HT-29 (cell line): ENCODE results near the gene PLEKHG4. TPM values are rescaled to one million over a fixed set of nuclear protein-coding genes. Genes with fewer than 3 reads are reported as not detected.

ENCODE experiments used
- DNase-seq: peaks from one replicate; pipeline ENCODE4 v3.0.0-alpha.2; 2015; ENCODE audit warnings: low spot score
- total RNA-seq: library from RNA; depleted of rRNA; stranded (reverse); fragments of >200 nt; shearing (Covaris generic); gene quantifications from 2 replicates; pipeline ENCODE4 v1.2.3, GENCODE V29; 2014

Gene PLEKHG4
- total RNA-seq, 1 experiment from 2014 or later: 71.3 TPM

GRCh38 chr16:67286441-67287235, 7.3 kb downstream of the PLEKHG4 start:
- no peak for DNase-seq

GRCh38 chr16:67287960-67288359, 8.6 kb downstream of the PLEKHG4 start:
- no peak for DNase-seq

GRCh38 chr16:67291461-67291860, 12.1 kb downstream of the PLEKHG4 start:
- no peak for DNase-seq

GRCh38 chr16:67294171-67294757, 14.9 kb downstream of the PLEKHG4 start:
- DNase-seq: no peak

- no peak for DNase-seq
Observed at GRCh38 chr16:67294938-67295361, 15.6 kb downstream of the PLEKHG4 start.

GRCh38 chr16:67296420-67296819, 17.1 kb downstream of the PLEKHG4 start:
- DNase-seq: no peak

- DNase-seq: no peak
Observed at GRCh38 chr16:67298277-67298676, 18.9 kb downstream of the PLEKHG4 start.

- DNase-seq: no peak
Observed at GRCh38 chr16:67299269-67299668, 19.9 kb downstream of the PLEKHG4 start.

- no peak for DNase-seq
Observed at GRCh38 chr16:67301080-67301782, 21.9 kb downstream of the PLEKHG4 start.

GRCh38 chr16:67302076-67302475, 22.7 kb downstream of the PLEKHG4 start:
- DNase-seq: no peak

- DNase-seq: no peak
Observed at GRCh38 chr16:67302970-67303369, 23.6 kb downstream of the PLEKHG4 start.

- no peak for DNase-seq
Observed at GRCh38 chr16:67304020-67304419, 24.7 kb downstream of the PLEKHG4 start.

GRCh38 chr16:67305216-67306071, 26.1 kb downstream of the PLEKHG4 start:
- DNase-seq: no peak

- no peak for DNase-seq
Observed at GRCh38 chr16:67310561-67310960, 31.2 kb downstream of the PLEKHG4 start.

GRCh38 chr16:67311607-67312488, 32.5 kb downstream of the PLEKHG4 start:
- DNase-seq: no peak

GRCh38 chr16:67312719-67313118, 33.4 kb downstream of the PLEKHG4 start:
- peak; percentile 39 for DNase-seq

- DNase-seq: no peak
Observed at GRCh38 chr16:67317853-67318252, 38.5 kb downstream of the PLEKHG4 start.

- no peak for DNase-seq
Observed at GRCh38 chr16:67326115-67326471, 46.8 kb downstream of the PLEKHG4 start.

GRCh38 chr16:67326472-67327309, 47.4 kb downstream of the PLEKHG4 start, which contains the start of the genes KCTD19 and LRRC36:
Gene KCTD19, minus strand, starts transcription at chr16:67326741. Its CDS starts 34 bp downstream, at chr16:67326707.
Gene LRRC36, plus strand, starts transcription at chr16:67326815. Its CDS starts 48 bp downstream, at chr16:67326863.
- no peak for DNase-seq

GRCh38 chr16:67327743-67328142, 48.4 kb downstream of the PLEKHG4 start:
- no peak for DNase-seq
